Mucosa of descending colon (tissue), 3 donors: Measurements from ENCODE around the gene CAMK2D. TPM values are rescaled to one million over a fixed set of nuclear protein-coding genes. Genes with fewer than 3 reads are reported as not detected.
A peak's percentile ranks its signal among the peaks of the same experiment; 100 is the strongest.
"Not testable (repeated sequence)": the region's sequence is repeated elsewhere in the genome, so short reads cannot be mapped to it uniquely, and the experiment has no call there.

ENCODE experiments used
- ATAC-seq: fragments of 200-7000 bp; cut with Tn5 transposase; one replicate; pipeline ENCODE4 v1.9.1; 2020; ENCODE audit warnings: mild to moderate bottlenecking, moderate library complexity
- DNase-seq, 3 donors: peaks; one replicate each; pipeline ENCODE4 v3.0.0-alpha.2; 2020
- H3K36me3 ChIP-seq: fragments of 200-600 bp; one replicate; pipeline ENCODE4 v1.8.0; 2021; ENCODE audit warnings: low read depth, mild to moderate bottlenecking
- H3K4me1 ChIP-seq: fragments of 200-600 bp; one replicate; pipeline ENCODE4 v1.8.0; 2021; ENCODE audit warnings: low read depth, mild to moderate bottlenecking
- H3K4me3 ChIP-seq: fragments of 200-600 bp; one replicate; pipeline ENCODE4 v1.8.0; 2021; ENCODE audit warnings: mild to moderate bottlenecking
- H3K9me3 ChIP-seq: fragments of 200-600 bp; one replicate; pipeline ENCODE4 v1.8.0; 2021; ENCODE audit warnings: mild to moderate bottlenecking
- intact Hi-C, 2 donors: fragments of 100-400 bp; cut with DNase I in 1 of 2; cut with micrococcal nuclease in 1 of 2; formaldehyde crosslinking; loops; one replicate each; pipeline versions ENCODE4 v1.11.0 to v1.11.1; 2022; cut with DNase I, micrococcal nuclease
- total RNA-seq, 3 donors: library from RNA; stranded (reverse); fragmentation: NEBNext Ultra II Directional in 2 of 3; extraction: Animal tissue kit (Norgen Biotek cat#: 25700) in 2 of 3; gene quantifications; one replicate each; pipeline versions ENCODE4 v1.2.1 to v1.2.4, GENCODE V29; 2021 to 2023
- TF ChIP-seq, protein P1 (sequence below): fragments of 200-600 bp; IDR thresholded peaks from one replicate; pipeline ENCODE4 v1.8.0; 2022; ENCODE audit warnings: antibody characterized with exemption, mild to moderate bottlenecking
- donor health status: DM: no; HTN: no; CAD: no; lungs with moderate emphysema.
- donor health status: DM: no; HTN: no; CAD: no.
- donor health status: DM: no; HTN: yes; CAD: no.

The CAMK2D gene
- total RNA-seq, 3 donors from 2014 or later = 59.8 to 83.0 (median 77.3) TPM

DNA sequence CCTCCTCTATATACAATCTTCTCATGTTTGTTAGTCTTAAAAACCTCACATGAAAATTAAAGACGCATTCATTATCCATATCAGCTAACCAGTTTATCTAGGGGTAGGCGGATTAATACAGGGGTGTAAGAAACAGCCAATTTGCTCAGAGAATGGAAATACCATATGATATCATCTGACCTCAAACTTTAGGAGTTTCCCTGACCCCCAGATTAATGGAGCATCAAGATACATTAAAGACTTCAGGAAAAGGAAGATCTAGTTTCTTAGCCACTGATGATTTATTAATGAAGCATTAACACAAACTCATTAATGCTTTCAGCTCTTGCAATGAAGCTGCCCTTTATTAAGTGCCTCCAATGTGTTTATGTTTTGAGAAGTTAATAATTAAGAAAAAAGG lies 67.5 kb downstream of the CAMK2D start:
- TF ChIP-seq, protein P1, sequence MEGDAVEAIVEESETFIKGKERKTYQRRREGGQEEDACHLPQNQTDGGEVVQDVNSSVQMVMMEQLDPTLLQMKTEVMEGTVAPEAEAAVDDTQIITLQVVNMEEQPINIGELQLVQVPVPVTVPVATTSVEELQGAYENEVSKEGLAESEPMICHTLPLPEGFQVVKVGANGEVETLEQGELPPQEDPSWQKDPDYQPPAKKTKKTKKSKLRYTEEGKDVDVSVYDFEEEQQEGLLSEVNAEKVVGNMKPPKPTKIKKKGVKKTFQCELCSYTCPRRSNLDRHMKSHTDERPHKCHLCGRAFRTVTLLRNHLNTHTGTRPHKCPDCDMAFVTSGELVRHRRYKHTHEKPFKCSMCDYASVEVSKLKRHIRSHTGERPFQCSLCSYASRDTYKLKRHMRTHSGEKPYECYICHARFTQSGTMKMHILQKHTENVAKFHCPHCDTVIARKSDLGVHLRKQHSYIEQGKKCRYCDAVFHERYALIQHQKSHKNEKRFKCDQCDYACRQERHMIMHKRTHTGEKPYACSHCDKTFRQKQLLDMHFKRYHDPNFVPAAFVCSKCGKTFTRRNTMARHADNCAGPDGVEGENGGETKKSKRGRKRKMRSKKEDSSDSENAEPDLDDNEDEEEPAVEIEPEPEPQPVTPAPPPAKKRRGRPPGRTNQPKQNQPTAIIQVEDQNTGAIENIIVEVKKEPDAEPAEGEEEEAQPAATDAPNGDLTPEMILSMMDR = no peak
- intact Hi-C loops = no loop called here
- no peak for DNase-seq
- no peak for ATAC-seq
- Histone ChIP-seq H3K9me3 (no peaks in the 10 kb centered on the region), H3K4me1 (peaks cover 32% of the 10 kb centered on the region), H3K4me3 (no peak overlapping the region), H3K36me3 (no peaks in the 10 kb centered on the region)

DNA sequence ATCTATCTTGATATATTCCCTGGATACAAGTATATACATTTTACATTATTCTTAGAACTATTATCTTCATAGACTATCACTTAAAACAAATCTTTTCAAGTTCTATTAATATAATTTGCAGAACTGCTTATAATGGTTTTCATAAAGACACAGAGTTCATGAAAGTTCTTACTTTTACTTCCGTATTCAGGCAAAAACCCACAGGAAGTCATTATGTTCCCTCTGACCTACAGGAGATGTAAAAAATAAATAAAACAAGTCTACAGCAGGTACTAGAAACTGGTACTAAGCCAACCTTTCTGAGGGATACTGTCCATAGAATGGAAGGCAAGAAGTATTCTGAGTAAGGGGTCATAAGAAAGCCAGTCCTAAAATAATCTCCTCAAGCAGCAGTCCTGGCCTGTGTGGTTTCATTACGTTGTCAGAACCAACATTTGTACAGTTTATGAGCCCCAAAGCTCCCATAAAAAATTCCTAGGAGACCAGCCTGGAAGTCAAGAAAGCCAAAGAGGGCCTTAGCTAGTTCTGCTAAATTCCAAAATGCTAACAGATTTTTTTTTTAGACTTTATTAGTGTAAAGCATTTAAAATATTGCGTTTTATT lies 68.6 kb downstream of the CAMK2D start:
- TF ChIP-seq, protein P1 = no peak
- no peaks in the 10 kb centered on the region for H3K36me3 ChIP-seq
- H3K4me3 ChIP-seq = no peak overlapping the region
- no peaks in the 10 kb centered on the region for H3K9me3 ChIP-seq
- peaks cover 32% of the 10 kb centered on the region for H3K4me1 ChIP-seq
- ATAC-seq (peak; percentile 70), DNase-seq (peak in 1 of 3 donors; percentile 17)
- intact Hi-C loops = no loop called here

DNA sequence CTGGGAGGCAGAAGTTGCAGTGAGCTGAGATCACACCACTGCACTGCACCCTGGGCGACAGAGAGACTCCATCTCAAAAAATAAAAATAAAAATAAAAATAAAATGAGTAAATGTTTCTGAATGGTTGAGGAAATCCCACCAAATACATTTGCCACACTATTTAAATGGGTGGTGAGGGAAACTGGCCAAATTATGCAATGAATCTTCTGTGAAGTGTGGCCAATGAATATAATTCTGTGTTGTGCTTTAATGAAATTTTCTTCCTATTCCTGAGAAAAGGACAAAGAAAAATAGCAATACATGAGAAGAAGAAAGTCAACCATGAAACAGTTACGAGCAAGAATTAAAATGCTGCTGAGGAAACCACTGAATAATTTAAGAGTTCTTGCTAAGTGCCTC lies 69.9 kb downstream of the CAMK2D start:
- H3K4me1 ChIP-seq = peaks cover 32% of the 10 kb centered on the region
- intact Hi-C loops = no loop called here
- no peaks in the 10 kb centered on the region for H3K36me3 ChIP-seq
- no peak for DNase-seq
- ATAC-seq = no peak
- no peaks in the 10 kb centered on the region for H3K9me3 ChIP-seq
- TF ChIP-seq, protein P1 = no peak
- H3K4me3 ChIP-seq = no peak overlapping the region

DNA sequence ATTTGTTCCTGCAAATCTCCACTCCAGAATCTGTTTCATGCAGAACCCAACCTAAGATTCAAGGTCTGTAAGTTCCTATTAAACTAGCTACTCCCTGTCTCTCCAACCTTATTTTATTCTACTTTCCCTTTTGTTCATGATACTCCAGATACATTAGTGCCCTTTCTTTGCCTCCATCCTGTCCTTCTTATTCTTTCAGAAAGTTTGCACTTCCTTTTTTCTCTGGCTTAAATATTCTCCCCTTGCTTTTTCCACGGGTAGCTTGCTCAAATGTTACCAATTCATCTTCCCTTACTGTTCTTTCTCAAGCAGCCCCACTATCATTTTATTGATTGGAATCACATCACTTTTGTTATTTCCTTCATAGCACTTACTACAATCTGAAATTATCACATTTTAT lies 72.1 kb downstream of the CAMK2D start:
- Histone ChIP-seq H3K4me3 (no peak overlapping the region), H3K4me1 (peaks cover 29% of the 10 kb centered on the region), H3K36me3 (no peaks in the 10 kb centered on the region), H3K9me3 (no peaks in the 10 kb centered on the region)
- intact Hi-C loops = no loop called here
- ATAC-seq (no peak), DNase-seq (no peak)
- TF ChIP-seq, protein P1 = no peak

DNA sequence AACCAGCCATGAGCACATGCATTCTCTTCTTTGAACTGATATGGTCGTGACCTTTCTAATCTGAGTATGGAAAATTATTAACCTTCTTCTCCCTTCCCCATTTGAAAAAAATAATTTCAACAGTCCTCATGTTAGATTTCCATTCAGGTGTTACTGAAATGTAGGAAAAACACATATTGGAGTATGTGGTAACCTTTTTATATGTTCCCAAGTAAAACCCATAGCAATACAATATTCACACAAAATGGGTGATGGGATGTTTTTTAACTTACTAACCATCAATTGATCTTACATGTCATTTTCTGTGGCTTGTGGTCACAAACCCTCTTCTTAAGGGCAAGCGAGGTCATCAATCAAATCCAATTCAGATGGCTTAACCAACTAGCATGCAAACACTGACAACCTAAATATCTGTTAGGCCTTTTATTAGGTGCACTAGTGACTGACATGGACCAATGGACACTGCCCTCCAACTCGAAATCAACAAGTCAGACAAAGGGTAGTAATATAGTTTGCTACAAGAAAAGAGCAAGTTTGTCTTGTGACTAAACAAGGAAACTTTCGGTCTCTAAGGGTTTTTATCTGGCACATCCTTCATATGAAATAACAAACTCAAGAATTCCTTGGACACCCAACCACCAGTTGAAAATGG lies 74.3 kb downstream of the CAMK2D start:
- H3K9me3 ChIP-seq = no peaks in the 10 kb centered on the region
- DNase-seq (no peak), ATAC-seq (no peak)
- intact Hi-C loops = no loop called here
- no peaks in the 10 kb centered on the region for H3K36me3 ChIP-seq
- H3K4me1 ChIP-seq = peaks cover 12% of the 10 kb centered on the region
- TF ChIP-seq, protein P1 = no peak
- H3K4me3 ChIP-seq = no peak overlapping the region

DNA sequence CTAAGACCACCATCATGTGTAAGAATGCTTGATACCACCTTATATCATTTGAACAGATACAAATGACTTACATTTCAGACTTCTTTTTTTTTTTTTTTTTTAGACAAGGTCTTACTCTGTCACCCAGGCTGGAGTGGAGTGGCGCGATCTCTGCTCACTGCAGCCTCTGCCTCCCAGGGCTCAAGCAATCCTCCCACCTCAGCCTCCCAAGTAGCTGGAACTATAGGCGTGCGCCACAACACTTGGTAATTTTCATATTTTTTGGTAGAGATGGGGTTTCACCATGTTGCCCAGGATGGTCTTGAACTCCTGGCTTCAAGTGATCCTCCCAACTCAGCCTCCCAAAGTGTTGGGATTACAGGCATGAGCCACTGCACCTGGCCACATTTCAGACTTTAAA lies 76.4 kb downstream of the CAMK2D start:
- peak in 1 of 3 donors; percentile 20 for DNase-seq
- ATAC-seq, H3K4me1 ChIP-seq, H3K36me3 ChIP-seq, H3K4me3 ChIP-seq, H3K9me3 ChIP-seq, intact Hi-C loops: not testable (repeated sequence)
